Ectodermal cell (in vitro differentiated cells): ENCODE measurements around the gene KRTAP10-3.
"Not testable (repeated sequence)": the region's sequence is repeated elsewhere in the genome, so short reads cannot be mapped to it uniquely, and the experiment has no call there.

Experiments used
- H3K27ac ChIP-seq: 2 replicates; pipeline ENCODE4 v1.7.0; 2013; ENCODE audit warnings: mild to moderate bottlenecking, low read depth, low read length; ENCODE audit not compliant: insufficient read depth, poor library complexity, severe bottlenecking
- H3K27me3 ChIP-seq: 2 replicates; pipeline ENCODE4 v1.7.0; 2013; ENCODE audit warnings: mild to moderate bottlenecking, low read length; ENCODE audit not compliant: insufficient read depth, control insufficient read depth, poor library complexity, severe bottlenecking
- H3K36me3 ChIP-seq: one replicate; pipeline ENCODE4 v1.7.0; 2013; ENCODE audit warnings: low read length; ENCODE audit not compliant: control insufficient read depth, insufficient read depth
- H3K4me1 ChIP-seq: one replicate; pipeline ENCODE4 v1.7.0; 2013; ENCODE audit warnings: low read length; ENCODE audit not compliant: control insufficient read depth, insufficient read depth
- H3K4me3 ChIP-seq: 2 replicates; pipeline ENCODE4 v1.7.0; 2013; ENCODE audit warnings: low read depth, low read length, control low read depth; ENCODE audit not compliant: insufficient read depth
- H3K9me3 ChIP-seq: 2 replicates; pipeline ENCODE4 v1.7.0; 2013; ENCODE audit warnings: mild to moderate bottlenecking, low read length, moderate library complexity; ENCODE audit not compliant: control insufficient read depth
- WGBS, 2 experiments: methylation state at CpG; one replicate each; pipeline ENCODE4 v1.1.7; 2013; ENCODE audit warnings: missing lambda C conversion rate in 2 of 2; 5-methylcytosine and 5-hydroxymethylcytosine counted together

KRTAP10-3 gene

GRCh38 chr21:44556879-44557278 is 1.7 kb downstream of the KRTAP10-3 start:
- no peaks in the 10 kb centered on the region for H3K9me3 ChIP-seq
- H3K4me3 ChIP-seq = no peak overlapping the region
- H3K4me1 ChIP-seq = peaks cover 19% of the 10 kb centered on the region
- WGBS, 2 experiments = 92 to 93% methylated on average over 9 of the region's 9 CpGs
- no peak overlapping the region for H3K27ac ChIP-seq
- no peaks in the 10 kb centered on the region for H3K27me3 ChIP-seq
- no peaks in the 10 kb centered on the region for H3K36me3 ChIP-seq

- Histone ChIP-seq H3K27me3 (no peaks in the 10 kb centered on the region), H3K9me3 (no peaks in the 10 kb centered on the region), H3K36me3 (no peaks in the 10 kb centered on the region), H3K4me3 (no peak overlapping the region), H3K27ac (no peak overlapping the region), H3K4me1 (peaks cover 30% of the 10 kb centered on the region)
- 93 to 95% methylated on average over 13 of the region's 13 CpGs for WGBS, 2 experiments
Observed at GRCh38 chr21:44555200-44555875, 3.3 kb downstream of the KRTAP10-3 start.

- no peak overlapping the region for H3K27ac ChIP-seq
- no peaks in the 10 kb centered on the region for H3K36me3 ChIP-seq
- no peak overlapping the region for H3K4me3 ChIP-seq
- 77 to 78% methylated on average over 13 of the region's 13 CpGs for WGBS, 2 experiments
- H3K4me1 ChIP-seq = peaks cover 36% of the 10 kb centered on the region
- no peaks in the 10 kb centered on the region for H3K9me3 ChIP-seq
- no peaks in the 10 kb centered on the region for H3K27me3 ChIP-seq
Observed at GRCh38 chr21:44552681-44553080, 5.9 kb downstream of the KRTAP10-3 start.

DNA sequence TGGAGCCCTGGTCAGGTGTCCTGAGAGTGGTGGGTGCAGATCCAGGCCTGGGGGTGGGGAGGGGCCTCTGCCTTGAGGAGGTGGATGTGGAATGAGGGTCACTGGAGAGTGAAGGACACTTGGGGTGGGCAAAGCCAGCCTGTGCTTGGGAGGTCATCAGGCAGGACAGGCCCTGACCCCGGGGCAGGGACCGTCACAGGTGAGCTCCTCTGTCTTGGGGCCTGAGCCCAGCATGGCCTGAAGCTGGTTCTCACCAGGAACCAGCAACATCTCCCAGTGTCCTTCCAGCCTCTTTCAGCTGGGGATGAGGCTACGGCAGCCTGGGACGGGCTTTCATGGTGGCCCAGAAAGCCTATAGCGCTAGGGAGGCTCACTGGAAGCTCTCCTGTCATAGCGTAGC is 6.5 kb downstream of the KRTAP10-3 start:
- no peak overlapping the region for H3K27ac ChIP-seq
- peaks cover 31% of the 10 kb centered on the region for H3K4me1 ChIP-seq
- no peaks in the 10 kb centered on the region for H3K9me3 ChIP-seq
- H3K27me3 ChIP-seq = no peaks in the 10 kb centered on the region
- no peaks in the 10 kb centered on the region for H3K36me3 ChIP-seq
- 78 to 80% methylated on average over 6 of the region's 6 CpGs for WGBS, 2 experiments
- no peak overlapping the region for H3K4me3 ChIP-seq

- Histone ChIP-seq H3K4me3 (no peak within 1 kb of the TSS), H3K27me3 (no peaks in the 10 kb centered on the region), H3K4me1 (peaks cover 27% of the 10 kb centered on the region), H3K36me3 (no peaks in the 10 kb centered on the region), H3K9me3 (no peaks in the 10 kb centered on the region), H3K27ac (no peak within 1 kb of the TSS)
- WGBS, 2 experiments = 83 to 87% methylated on average over 17 of the region's 17 CpGs
Observed at GRCh38 chr21:44551340-44551961, 7.1 kb downstream of the KRTAP10-3 start, which contains the start of gene KRTAP10-2. Gene KRTAP10-2, minus strand, starts transcription at chr21:44551505. Its CDS starts 47 bp downstream, at chr21:44551458.

DNA sequence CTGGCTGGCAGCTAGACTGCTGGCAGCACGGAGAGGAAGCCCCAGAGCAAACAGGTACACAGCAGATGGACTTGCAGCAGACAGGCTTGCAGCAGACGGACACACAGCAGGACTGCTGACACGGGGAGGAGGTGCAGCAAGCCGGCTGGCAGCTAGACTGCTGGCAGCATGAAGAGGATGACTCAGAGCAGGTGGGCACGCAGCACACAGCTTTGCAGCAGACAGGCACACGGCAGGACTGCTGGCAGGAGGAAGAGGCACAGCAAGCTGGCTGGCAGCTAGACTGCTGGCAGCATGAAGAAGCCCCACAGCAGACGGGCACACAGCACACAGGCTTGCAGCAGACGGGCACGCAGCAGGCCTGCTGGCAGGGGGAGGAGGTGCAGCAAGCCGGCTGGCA is 7.8 kb downstream of the KRTAP10-3 start:
- Histone ChIP-seq H3K27me3 (no peaks in the 10 kb centered on the region), H3K9me3 (no peaks in the 10 kb centered on the region), H3K4me3 (no peak overlapping the region), H3K4me1 (peaks cover 27% of the 10 kb centered on the region), H3K27ac (no peak overlapping the region), H3K36me3 (no peaks in the 10 kb centered on the region)
- 76% methylated on average over 10 of the region's 10 CpGs for WGBS, 2 experiments

- H3K4me1 ChIP-seq = peaks cover 27% of the 10 kb centered on the region
- H3K9me3 ChIP-seq, H3K36me3 ChIP-seq, H3K27ac ChIP-seq, H3K4me3 ChIP-seq, H3K27me3 ChIP-seq: not testable (repeated sequence)
- 78 to 84% methylated on average over 17 of the region's 17 CpGs for WGBS, 2 experiments
Observed at GRCh38 chr21:44550285-44550684, 8.3 kb downstream of the KRTAP10-3 start.

GRCh38 chr21:44549525-44550211 is 8.9 kb downstream of the KRTAP10-3 start:
- WGBS, 2 experiments = 80 to 81% methylated on average over 25 of the region's 25 CpGs
- H3K36me3 ChIP-seq = no peaks in the 10 kb centered on the region
- H3K9me3 ChIP-seq = no peaks in the 10 kb centered on the region
- peaks cover 27% of the 10 kb centered on the region for H3K4me1 ChIP-seq
- no peak overlapping the region for H3K4me3 ChIP-seq
- H3K27me3 ChIP-seq = no peaks in the 10 kb centered on the region
- H3K27ac ChIP-seq = peak overlapping the region; percentile 85

- no peak overlapping the region for H3K4me3 ChIP-seq
- no peaks in the 10 kb centered on the region for H3K36me3 ChIP-seq
- no peaks in the 10 kb centered on the region for H3K9me3 ChIP-seq
- peak overlapping the region; percentile 85 for H3K27ac ChIP-seq
- H3K27me3 ChIP-seq = no peaks in the 10 kb centered on the region
- WGBS, 2 experiments = 36 to 42% methylated on average over 14 of the region's 14 CpGs
- H3K4me1 ChIP-seq = peaks cover 27% of the 10 kb centered on the region
Observed at GRCh38 chr21:44548922-44549321, 9.7 kb downstream of the KRTAP10-3 start.

- no peaks in the 10 kb centered on the region for H3K36me3 ChIP-seq
- 88 to 90% methylated on average over 13 of the region's 13 CpGs for WGBS, 2 experiments
- no peak overlapping the region for H3K4me3 ChIP-seq
- H3K27me3 ChIP-seq = no peaks in the 10 kb centered on the region
- peak overlapping the region; percentile 85 for H3K27ac ChIP-seq
- peaks cover 27% of the 10 kb centered on the region for H3K4me1 ChIP-seq
- H3K9me3 ChIP-seq = no peaks in the 10 kb centered on the region
Observed at GRCh38 chr21:44548381-44548780, 10.2 kb downstream of the KRTAP10-3 start.
